Endothelial cell of umbilical vein (primary cell): ENCODE measurements around the gene ARL10. TPM values are rescaled to one million over a fixed set of nuclear protein-coding genes. Genes with fewer than 3 reads are reported as not detected.

Experiments
- BruUV-seq: library from RNA; stranded (reverse); fragments of 400-500 nt; replicated peaks from 2 replicates; lab custom pipeline; 2021; lab: Mats Ljungman, UMichigan
- CTCF ChIA-PET: fragments of 300-600, 350-600 bp; sonication (Branson Sonifier 250); formaldehyde crosslinking; loops from one replicate; lab custom pipeline; 2021; ENCODE audit warnings: antibody characterized with exemption, inconsistent platforms; lab: Charles Lee
- POLR2A ChIA-PET: fragments of 300-600, 350-600 bp; sonication (Branson Sonifier 250); formaldehyde crosslinking; loops from one replicate; lab custom pipeline; 2021; ENCODE audit warnings: antibody characterized with exemption, inconsistent platforms; lab: Charles Lee
- DNase-seq: peaks from one replicate; pipeline ENCODE4 v3.0.0-alpha.2; 2011; ENCODE audit warnings: low read depth, low spot score
- FAIRE-seq: peaks from 2 replicates; lab custom pipeline; 2011; peaks lifted over from hg19 to GRCh38; lab: Jason Lieb, UNC
- H2AFZ ChIP-seq: 2 replicates; pipeline ENCODE4 v1.6.0; 2012; ENCODE audit warnings: low read depth, low read length, control low read depth, inconsistent platforms
- H3K27ac ChIP-seq: 2 replicates; pipeline ENCODE4 v1.5.1; 2011; ENCODE audit warnings: low read depth, mild to moderate bottlenecking, control low read depth, low read length, moderate library complexity; ENCODE audit not compliant: insufficient read depth
- H3K27me3 ChIP-seq, 2 experiments: 2 replicates each; pipeline versions ENCODE4 v1.6.0 to v1.6.1; 2011; ENCODE audit warnings: low read length in 2 of 2, mixed read lengths in 1 of 2; ENCODE audit not compliant: control insufficient read depth in 2 of 2, insufficient read depth in 2 of 2
- H3K36me3 ChIP-seq, 2 experiments: 2 replicates in 1 of 2; 3 replicates in 1 of 2; pipeline ENCODE4 v1.5.1; 2011; ENCODE audit warnings: low read length in 2 of 2, mild to moderate bottlenecking in 1 of 2, moderate library complexity in 1 of 2; ENCODE audit not compliant: control insufficient read depth in 2 of 2, insufficient read depth in 2 of 2; ENCODE audit errors: extremely low read depth in 1 of 2
- H3K4me1 ChIP-seq: 3 replicates; pipeline ENCODE4 v1.5.1; 2011; ENCODE audit warnings: mild to moderate bottlenecking, low read length; ENCODE audit not compliant: control insufficient read depth, insufficient read depth; ENCODE audit errors: extremely low read depth
- H3K4me2 ChIP-seq: 2 replicates; pipeline ENCODE4 v1.6.1; 2011; ENCODE audit warnings: low read length, control low read depth, mixed read lengths; ENCODE audit not compliant: insufficient read depth
- H3K4me3 ChIP-seq, 3 experiments: fragments of 200-600 bp in 1 of 3; sonication (generic), shearing (Covaris generic) in 1 of 3; replicated peaks in 1 of 3; 2 replicates each; pipeline ENCODE4 v1.5.1; 2011 to 2016; ENCODE audit warnings: control low read depth in 3 of 3, low read length in 3 of 3, mild to moderate bottlenecking in 2 of 3, inconsistent platforms in 1 of 3, low read depth in 1 of 3, moderate library complexity in 1 of 3; ENCODE audit not compliant: insufficient read depth in 1 of 3
- H3K79me2 ChIP-seq: 2 replicates; pipeline ENCODE4 v1.6.0; 2012; ENCODE audit warnings: low read length, inconsistent platforms; ENCODE audit not compliant: control insufficient read depth, insufficient read depth
- H3K9ac ChIP-seq: replicated peaks from 2 replicates; pipeline ENCODE3; 2011; ENCODE audit warnings: low read length, control low read depth; ENCODE audit not compliant: insufficient read depth; ENCODE audit errors: extremely low read depth
- H3K9me1 ChIP-seq: replicated peaks from 3 replicates; pipeline ENCODE4 v1.6.0; 2011; ENCODE audit warnings: mild to moderate bottlenecking, low read length; ENCODE audit not compliant: control insufficient read depth, insufficient read depth; ENCODE audit errors: extremely low read depth
- H3K9me3 ChIP-seq: replicated peaks from 2 replicates; pipeline ENCODE4 v1.5.1; 2012; ENCODE audit warnings: low read length, inconsistent platforms; ENCODE audit not compliant: control insufficient read depth, insufficient read depth
- H4K20me1 ChIP-seq: replicated peaks from 2 replicates; pipeline ENCODE3; 2011; ENCODE audit warnings: mild to moderate bottlenecking, low read length; ENCODE audit not compliant: control insufficient read depth, insufficient read depth; ENCODE audit errors: extremely low read depth
- EZH2 ChIP-seq: IDR thresholded peaks from 2 replicates; pipeline ENCODE4 v1.6.1; 2012; ENCODE audit warnings: borderline replicate concordance, low read depth, mild to moderate bottlenecking, moderate library complexity, low read length, inconsistent platforms; ENCODE audit not compliant: severe bottlenecking
- FOS ChIP-seq: IDR thresholded peaks from 2 replicates; pipeline ENCODE4 v1.6.1; 2011; ENCODE audit warnings: mild to moderate bottlenecking, low read length, moderate library complexity, borderline replicate concordance; ENCODE audit not compliant: insufficient read depth
- GATA2 ChIP-seq: IDR thresholded peaks from 2 replicates; pipeline ENCODE4 v1.7.0; 2011; ENCODE audit warnings: low read depth, mild to moderate bottlenecking, moderate library complexity, mixed read lengths, low read length; ENCODE audit not compliant: insufficient read length, insufficient read depth
- JUN ChIP-seq: IDR thresholded peaks from 2 replicates; pipeline ENCODE4 v1.6.1; 2011; ENCODE audit warnings: borderline replicate concordance, low read depth; ENCODE audit not compliant: insufficient read length, insufficient read depth
- MYC ChIP-seq: IDR thresholded peaks from one replicate; pipeline ENCODE4 v1.6.1; 2011; ENCODE audit warnings: mild to moderate bottlenecking, low read depth, low read length
- POLR2A ChIP-seq: IDR thresholded peaks from 2 replicates; pipeline ENCODE4 v1.6.1; 2012; ENCODE audit warnings: low read depth, mild to moderate bottlenecking, control low read depth, low read length
- POLR2AphosphoS5 ChIP-seq: IDR thresholded peaks from 2 replicates; pipeline ENCODE4 v1.6.1; 2012; ENCODE audit warnings: low read depth, mild to moderate bottlenecking, control low read depth, low read length, moderate library complexity; ENCODE audit not compliant: insufficient read depth
- dilution Hi-C: fragments of 300-500 bp; cut with MboI; formaldehyde crosslinking; loops from one replicate; pipeline ENCODE4 v1.15.0; 2019; ENCODE audit warnings: low sequenced_read_pairs; ENCODE audit not compliant: extremely low pct_ligation_motif_present
- intact Hi-C: fragments of 100-400 bp; cut with micrococcal nuclease; formaldehyde crosslinking; loops from one replicate; pipeline ENCODE4 v1.10.0; 2022
- polyA plus RNA-seq, 4 experiments: library from polyadenylated mRNA; depleted of rRNA in 3 of 4; stranded (reverse) in 3 of 4; unstranded in 1 of 4; fragments of >200 nt; gene quantifications; 2 replicates each; pipeline versions ENCODE4 v1.2.1 to v1.2.3, GENCODE V29; 2011 to 2012; ENCODE audit warnings: missing spikeins in 1 of 4
- total RNA-seq: library from RNA; stranded (reverse); gene quantifications from 2 replicates; pipeline ENCODE4 v1.2.3, GENCODE V29; 2021
- TF ChIP-seq, protein P1 (sequence below), 2 donors: IDR thresholded peaks; 1 replicate in 1 of 2; 2 replicates in 1 of 2; pipeline ENCODE4 v1.5.1; 2011; ENCODE audit warnings: low read length in 2 of 2, mild to moderate bottlenecking in 2 of 2, moderate library complexity in 2 of 2, control low read depth in 1 of 2, inconsistent platforms in 1 of 2, low read depth in 1 of 2; ENCODE audit not compliant: insufficient read depth in 1 of 2; ENCODE audit errors: extremely low read depth in 1 of 2
- TF ChIP-seq, protein P2 (sequence below): IDR thresholded peaks from 2 replicates; pipeline ENCODE4 v1.6.1; 2011; ENCODE audit not compliant: insufficient read depth, insufficient read length

The ARL10 gene
- total and polyA plus RNA-seq, 2 donors (not counting 3 experiments of a cell fraction or from before 2014, with no cell fraction given) = 7.7 to 20.7 TPM

DNA sequence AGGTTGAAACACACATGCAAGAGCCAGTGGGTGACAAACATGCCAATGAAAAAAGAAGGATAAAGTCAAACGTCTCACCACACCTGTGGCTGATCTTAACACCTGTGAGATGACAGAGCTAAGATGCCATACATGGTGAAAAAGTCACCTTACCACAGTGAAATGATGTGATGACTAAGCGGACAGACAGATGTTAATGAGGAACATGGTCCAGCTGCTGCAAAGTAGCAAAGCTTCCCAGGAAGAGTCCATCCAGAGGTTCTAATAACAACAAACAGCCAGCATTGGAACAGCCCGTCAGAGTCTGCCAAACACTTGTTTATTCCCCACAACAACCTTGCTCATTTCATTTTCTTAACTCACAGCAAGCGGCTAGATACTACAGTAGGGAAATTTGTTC is 5.6 kb upstream of the ARL10 start:
- H3K79me2 ChIP-seq = peaks cover 53% of the 10 kb centered on the region
- H3K9ac ChIP-seq = no peak overlapping the region
- intact Hi-C loops = loop anchor here (2.0 to 10.0 kb wide), 2 partner anchors 125 to 177 kb away; partner anchors contain the start of genes RNF44 and SIMC1
- dilution Hi-C loops = no loop called here
- H3K4me3 ChIP-seq = no peak overlapping the region
- ChIA-PET CTCF (interaction anchor here (1.1 kb wide), 1 partner anchor 9 kb away, joined by 3 read pairs; no protein-coding TSS in a partner anchor), POLR2A (no interaction called here)
- H4K20me1 ChIP-seq = no peaks in the 10 kb centered on the region
- no peak overlapping the region for H2AFZ ChIP-seq
- H3K36me3 ChIP-seq = peaks cover 0 to 3% of the 10 kb centered on the region in 2 experiments
- no peaks in the 10 kb centered on the region for H3K9me3 ChIP-seq
- H3K4me2 ChIP-seq = no peak overlapping the region
- DNase-seq (no peak), FAIRE-seq (no peak)
- H3K27ac ChIP-seq = no peak overlapping the region
- H3K27me3 ChIP-seq = no peaks in the 10 kb centered on the region
- TSS peak; percentile 4 for BruUV-seq
- TF ChIP-seq, protein P1, sequence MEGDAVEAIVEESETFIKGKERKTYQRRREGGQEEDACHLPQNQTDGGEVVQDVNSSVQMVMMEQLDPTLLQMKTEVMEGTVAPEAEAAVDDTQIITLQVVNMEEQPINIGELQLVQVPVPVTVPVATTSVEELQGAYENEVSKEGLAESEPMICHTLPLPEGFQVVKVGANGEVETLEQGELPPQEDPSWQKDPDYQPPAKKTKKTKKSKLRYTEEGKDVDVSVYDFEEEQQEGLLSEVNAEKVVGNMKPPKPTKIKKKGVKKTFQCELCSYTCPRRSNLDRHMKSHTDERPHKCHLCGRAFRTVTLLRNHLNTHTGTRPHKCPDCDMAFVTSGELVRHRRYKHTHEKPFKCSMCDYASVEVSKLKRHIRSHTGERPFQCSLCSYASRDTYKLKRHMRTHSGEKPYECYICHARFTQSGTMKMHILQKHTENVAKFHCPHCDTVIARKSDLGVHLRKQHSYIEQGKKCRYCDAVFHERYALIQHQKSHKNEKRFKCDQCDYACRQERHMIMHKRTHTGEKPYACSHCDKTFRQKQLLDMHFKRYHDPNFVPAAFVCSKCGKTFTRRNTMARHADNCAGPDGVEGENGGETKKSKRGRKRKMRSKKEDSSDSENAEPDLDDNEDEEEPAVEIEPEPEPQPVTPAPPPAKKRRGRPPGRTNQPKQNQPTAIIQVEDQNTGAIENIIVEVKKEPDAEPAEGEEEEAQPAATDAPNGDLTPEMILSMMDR (IDR thresholded peaks at IDR 0.05; ENCODE audit: extremely low read depth in 1 of 2, insufficient read depth in 1 of 2, low read depth in 1 of 2, low read length in 2 of 2) = no peak
- TF ChIP-seq GATA2 (no peak), EZH2 (no peak), POLR2AphosphoS5 (no peak), POLR2A (no peak), JUN (no peak), MYC (no peak), FOS (no peak)
- TF ChIP-seq, protein P2, sequence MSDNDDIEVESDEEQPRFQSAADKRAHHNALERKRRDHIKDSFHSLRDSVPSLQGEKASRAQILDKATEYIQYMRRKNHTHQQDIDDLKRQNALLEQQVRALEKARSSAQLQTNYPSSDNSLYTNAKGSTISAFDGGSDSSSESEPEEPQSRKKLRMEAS = no peak
- H3K4me1 ChIP-seq = peaks cover 4% of the 10 kb centered on the region
- no peaks in the 10 kb centered on the region for H3K9me1 ChIP-seq
